ENCODE results near the gene ACAA2. TPM values are rescaled to one million over a fixed set of nuclear protein-coding genes. Genes with fewer than 3 reads are reported as not detected.
"Not testable (repeated sequence)": the region's sequence is repeated elsewhere in the genome, so short reads cannot be mapped to it uniquely, and the experiment has no call there.

ACAA2 gene
- total RNA-seq, 1 donor from 2014 or later, result 397 TPM

DNA sequence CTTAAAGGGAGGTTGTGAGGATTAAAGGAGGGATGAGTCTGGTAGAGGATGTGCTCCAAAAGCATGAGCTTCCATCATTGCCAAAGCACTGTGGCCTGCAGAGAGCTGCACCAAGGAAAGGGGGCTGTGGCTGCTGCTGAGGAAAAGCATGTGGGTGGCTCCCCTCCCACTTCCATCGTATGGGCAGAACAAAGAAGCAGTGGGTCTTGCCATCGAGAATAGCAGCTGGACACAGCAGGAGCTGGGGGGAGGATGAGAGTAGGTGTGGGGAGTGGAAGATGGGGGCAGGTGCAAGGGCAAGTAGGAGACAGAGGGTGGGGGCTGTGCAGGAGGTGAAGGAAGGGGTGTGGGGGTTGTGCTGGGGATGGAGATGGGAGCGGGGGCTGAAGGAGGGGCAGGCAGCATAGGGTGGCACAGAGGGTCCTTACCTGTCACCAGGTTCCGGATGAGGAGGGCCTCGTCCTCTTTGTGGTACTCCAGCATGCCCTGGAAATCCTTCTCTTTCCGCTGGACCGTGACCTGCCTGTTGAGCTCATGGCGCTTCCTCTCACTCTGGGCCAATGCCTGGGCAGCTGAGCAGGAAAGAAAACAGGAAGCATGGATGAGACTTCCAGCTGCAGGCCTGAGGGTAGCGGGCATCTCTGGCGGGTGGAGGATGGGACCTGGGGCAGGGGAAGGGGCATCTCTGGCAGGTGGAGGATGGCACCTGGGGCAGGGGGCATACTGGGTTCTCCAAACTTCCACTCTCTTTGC lies 33.6 kb upstream of the ACAA2 start:
- intact Hi-C loops (cut with micrococcal nuclease), result no loop called here
- no peak for DNase-seq
- no peak for ATAC-seq

- ATAC-seq (peak; percentile 69), DNase-seq (no peak)
- intact Hi-C loops (cut with micrococcal nuclease), result no loop called here
Observed at GRCh38 chr18:49846361-49846662, 33.0 kb upstream of the ACAA2 start.

DNA sequence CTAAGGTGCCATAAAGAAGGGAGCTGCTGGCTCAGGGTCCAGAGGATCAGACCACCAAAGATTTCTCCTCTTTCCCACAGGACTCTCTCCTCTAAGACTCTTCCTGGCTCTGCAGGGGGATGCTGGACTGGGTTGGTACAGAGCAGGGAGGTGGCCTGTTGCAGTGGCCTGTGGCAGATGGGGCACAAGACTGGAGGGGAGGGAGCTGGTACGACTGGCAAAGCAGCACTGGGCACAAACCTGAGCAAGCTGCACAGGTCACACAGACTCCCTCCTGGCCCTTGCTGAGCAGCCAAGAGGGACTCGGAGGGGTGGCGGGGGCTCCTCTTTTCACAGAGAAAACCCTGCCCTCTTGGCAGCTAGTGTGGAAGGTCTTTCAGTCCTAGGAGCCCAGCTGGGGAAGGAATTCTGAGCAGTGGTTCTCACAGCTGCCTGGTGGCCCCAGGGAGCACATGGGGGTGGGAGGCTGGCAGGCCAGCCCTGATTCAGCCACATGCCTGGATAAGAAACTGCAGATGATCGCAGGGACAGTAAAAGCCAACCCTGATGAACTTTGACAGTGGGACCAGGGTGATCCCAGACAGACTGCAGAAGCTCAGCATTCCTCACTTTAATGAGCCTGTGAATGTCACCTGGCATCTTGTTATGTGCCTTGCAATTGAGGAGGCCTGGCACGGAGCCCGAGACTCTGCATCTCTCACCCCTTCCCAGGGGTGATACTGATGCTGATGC lies 32.5 kb upstream of the ACAA2 start:
- peak; percentile 65 for ATAC-seq
- intact Hi-C loops (cut with micrococcal nuclease), result no loop called here
- DNase-seq, result no peak

DNA sequence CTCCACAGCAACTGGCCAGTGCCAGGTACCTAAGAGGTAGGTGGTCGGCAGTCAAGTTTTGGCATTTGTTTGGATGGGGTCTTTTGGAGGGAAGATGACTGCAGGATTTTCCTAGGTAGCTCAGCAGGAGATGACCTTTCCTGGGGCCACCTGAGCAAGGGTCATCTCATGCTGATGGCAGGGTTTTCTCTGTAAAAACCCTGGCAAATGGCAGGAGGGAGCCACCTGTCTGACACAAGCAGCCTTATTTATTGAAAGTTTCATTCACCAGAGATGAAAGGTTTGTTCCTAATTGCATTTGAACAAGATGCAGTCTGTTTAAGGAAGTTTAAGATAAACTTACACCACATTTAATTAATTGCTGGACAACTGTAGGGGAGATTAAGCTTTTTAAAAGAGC lies 31.6 kb upstream of the ACAA2 start:
- intact Hi-C loops (cut with micrococcal nuclease), result no loop called here
- ATAC-seq, result no peak

GRCh38 chr18:49843778-49844625 lies 30.7 kb upstream of the ACAA2 start:
- DNase-seq, result no peak
- intact Hi-C loops (cut with micrococcal nuclease), result no loop called here
- no peak for ATAC-seq

More for the DNA sequence above, 31.6 kb upstream of the ACAA2 start:
- no peak for DNase-seq

DNA sequence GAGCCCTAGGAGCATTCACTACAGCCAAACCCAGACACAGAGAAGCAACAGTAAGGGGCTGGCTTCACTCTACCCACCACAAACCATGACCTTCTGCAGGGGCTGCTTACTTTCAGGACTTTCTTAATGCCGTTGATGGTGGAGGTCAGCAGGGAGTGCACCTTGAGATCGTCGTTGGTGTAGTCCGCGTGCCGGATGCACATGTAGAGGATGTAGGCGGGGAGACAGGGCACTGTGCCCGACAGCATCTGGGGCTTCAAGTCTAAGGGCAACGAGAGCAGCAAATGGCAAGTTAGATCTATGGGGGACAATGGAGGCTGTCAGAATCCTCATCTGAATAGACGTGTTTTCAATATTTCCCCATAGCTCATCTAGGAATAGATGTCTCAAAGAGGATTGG lies 29.8 kb upstream of the ACAA2 start:
- no peak for DNase-seq
- ATAC-seq, result no peak
- intact Hi-C loops (cut with micrococcal nuclease), result no loop called here

DNA sequence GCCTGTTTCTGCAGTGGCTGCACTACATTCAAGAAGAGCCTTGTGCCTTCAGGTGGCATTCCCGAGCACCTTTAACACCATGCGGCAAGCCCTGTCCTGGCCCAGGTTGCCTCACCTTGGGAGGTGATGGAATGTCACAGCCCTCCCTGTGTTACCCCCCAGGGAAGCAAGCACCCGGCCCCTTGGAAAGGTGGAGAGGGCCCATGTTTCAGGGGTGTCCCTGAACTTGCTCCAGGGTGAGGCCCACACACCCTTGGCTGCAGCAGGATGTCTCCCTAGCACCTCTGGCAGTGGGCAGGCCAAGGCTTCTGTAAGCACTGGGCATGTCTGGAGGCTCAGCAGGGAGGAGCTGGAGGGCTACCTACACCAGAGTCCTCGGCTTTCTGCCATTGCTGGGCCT lies 29.3 kb upstream of the ACAA2 start:
- intact Hi-C loops (cut with micrococcal nuclease), result no loop called here
- no peak for ATAC-seq
- no peak for DNase-seq

- DNase-seq (no peak), ATAC-seq (no peak)
- intact Hi-C loops (cut with micrococcal nuclease), result no loop called here
Observed at GRCh38 chr18:49841236-49842217, 28.2 kb upstream of the ACAA2 start.

- no peak for DNase-seq
- intact Hi-C loops (cut with micrococcal nuclease), result no loop called here
- ATAC-seq, result no peak
Observed at GRCh38 chr18:49839012-49839411, 25.7 kb upstream of the ACAA2 start.

DNA sequence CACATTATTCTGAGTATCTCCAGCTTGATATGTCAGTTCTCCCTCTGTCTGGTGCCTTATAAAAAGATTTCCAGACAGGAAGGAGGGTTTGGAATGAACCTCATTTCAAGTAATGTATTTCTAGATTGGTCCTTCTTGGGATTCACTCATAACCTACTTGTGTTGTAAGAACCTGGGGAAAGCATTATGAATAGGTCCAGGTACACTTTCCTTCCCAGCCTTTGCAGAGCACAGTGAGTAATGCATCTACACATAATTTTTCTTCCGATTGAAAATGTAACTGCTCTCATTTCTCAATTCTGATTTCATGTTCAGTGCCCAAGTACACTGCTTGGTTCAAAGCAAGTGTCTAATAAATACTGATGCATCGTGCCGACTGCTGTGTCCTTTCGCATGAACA lies 25.0 kb upstream of the ACAA2 start:
- no peak for DNase-seq
- ATAC-seq, result no peak
- intact Hi-C loops (cut with micrococcal nuclease), result no loop called here

- ATAC-seq, result no peak
- intact Hi-C loops (cut with micrococcal nuclease), result no loop called here
- DNase-seq, result no peak
Observed at GRCh38 chr18:49837889-49838288, 24.6 kb upstream of the ACAA2 start.

GRCh38 chr18:49837316-49837835 lies 24.0 kb upstream of the ACAA2 start:
- intact Hi-C loops (cut with micrococcal nuclease); DNase-seq; ATAC-seq: not testable (repeated sequence)

DNA sequence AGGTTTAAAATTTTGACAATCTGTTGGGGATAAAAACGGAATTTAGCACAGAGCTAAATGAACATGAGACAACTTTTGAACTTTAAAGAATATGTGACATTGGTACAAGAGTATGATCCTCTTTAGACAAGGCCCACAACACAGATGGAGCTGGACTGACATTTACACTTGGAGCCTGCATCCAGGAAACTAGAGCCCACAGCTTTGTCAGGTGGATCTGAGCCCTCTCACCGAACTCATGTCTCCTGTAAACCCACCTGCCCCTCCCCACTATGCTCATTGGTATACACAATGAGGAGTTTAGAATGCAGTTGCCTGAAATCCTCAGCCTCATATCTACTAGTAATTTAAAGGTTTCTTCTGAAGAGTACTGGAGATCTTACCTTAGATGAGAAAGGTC lies 22.1 kb upstream of the ACAA2 start:
- intact Hi-C loops (cut with micrococcal nuclease), result no loop called here
- no peak for DNase-seq
- no peak for ATAC-seq

DNA sequence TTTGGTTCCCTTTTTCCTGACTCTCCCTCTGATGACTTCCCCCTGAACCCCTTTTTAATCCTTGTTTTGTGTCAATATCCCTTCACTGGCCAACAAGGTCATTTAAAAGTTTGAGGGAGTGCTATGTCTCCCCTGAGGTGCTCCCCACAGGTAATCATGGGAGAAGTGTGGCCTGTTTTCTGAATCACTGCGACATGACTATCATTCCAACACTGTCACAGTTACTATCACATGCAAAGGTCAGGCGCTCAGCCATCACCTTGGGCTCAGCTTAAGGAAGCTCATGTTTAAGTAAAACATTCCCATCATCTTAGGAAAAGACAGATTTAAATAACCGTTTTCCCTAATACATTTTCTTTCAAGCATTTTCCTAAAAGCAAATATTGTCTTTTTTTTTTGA lies 20.9 kb upstream of the ACAA2 start:
- peak; percentile 30 for ATAC-seq
- intact Hi-C loops (cut with micrococcal nuclease), result no loop called here
- DNase-seq, result no peak

GRCh38 chr18:49833814-49834213 lies 20.5 kb upstream of the ACAA2 start:
- DNase-seq, result no peak
- ATAC-seq, result peak; percentile 27
- intact Hi-C loops (cut with micrococcal nuclease), result no loop called here

GRCh38 chr18:49832221-49832647 lies 18.9 kb upstream of the ACAA2 start:
- DNase-seq (no peak), ATAC-seq (no peak)
- intact Hi-C loops (cut with micrococcal nuclease), result no loop called here

- DNase-seq, result no peak
- ATAC-seq, result no peak
- intact Hi-C loops (cut with micrococcal nuclease), result no loop called here
Observed at GRCh38 chr18:49827996-49828395, 14.7 kb upstream of the ACAA2 start.

DNA sequence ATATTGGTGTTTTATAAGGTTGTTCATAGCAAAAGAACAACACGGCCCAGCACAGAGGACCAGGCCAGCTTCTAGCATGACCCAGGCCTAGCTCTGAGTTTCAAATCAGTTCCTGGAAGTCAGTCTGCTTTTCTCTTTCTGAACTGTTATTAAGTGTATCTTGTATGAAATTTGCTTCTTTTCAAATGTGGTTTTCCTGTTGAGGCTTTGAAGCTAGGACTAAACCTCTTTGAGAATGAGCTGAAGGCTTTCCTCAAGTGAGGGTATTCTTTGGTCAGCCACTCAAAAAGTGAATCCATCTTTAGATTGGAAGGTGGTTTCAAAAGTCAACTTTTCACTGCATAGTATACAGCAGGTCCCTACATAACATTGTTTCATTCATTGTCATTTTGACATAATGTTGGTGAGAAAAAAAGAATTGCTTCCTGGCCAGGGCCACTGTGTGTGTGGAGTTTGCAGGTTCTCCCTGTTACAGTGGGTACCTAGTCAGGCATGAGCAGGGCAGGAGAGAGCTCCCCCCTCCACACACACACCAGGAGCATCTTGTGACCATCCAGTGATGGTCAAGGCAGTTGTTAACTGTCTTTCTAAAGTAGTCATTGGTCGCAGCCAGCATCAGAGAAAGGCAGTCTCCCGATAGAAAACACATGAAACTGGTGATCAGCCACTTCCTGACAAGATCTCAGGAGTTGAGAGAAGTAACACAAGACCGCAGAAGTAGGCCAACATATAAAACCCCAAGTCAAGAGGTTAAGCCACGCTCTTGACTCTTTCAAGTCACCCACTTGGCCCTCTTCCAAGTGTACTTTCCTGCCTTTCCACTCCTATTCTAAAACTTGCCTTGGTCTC lies 6.7 kb upstream of the ACAA2 start:
- DNase-seq (no peak), ATAC-seq (no peak)
- intact Hi-C loops (cut with micrococcal nuclease), result no loop called here

All from left ventricle myocardium superior (tissue), 1 donor.